ENCODE data around the gene PSORS1C1. TPM values are rescaled to one million over a fixed set of nuclear protein-coding genes. Genes with fewer than 3 reads are reported as not detected.

PSORS1C1 gene
- total and polyA plus RNA-seq, 9 donors, result 0.45 to 7.8 (median 2.3) TPM

DNA sequence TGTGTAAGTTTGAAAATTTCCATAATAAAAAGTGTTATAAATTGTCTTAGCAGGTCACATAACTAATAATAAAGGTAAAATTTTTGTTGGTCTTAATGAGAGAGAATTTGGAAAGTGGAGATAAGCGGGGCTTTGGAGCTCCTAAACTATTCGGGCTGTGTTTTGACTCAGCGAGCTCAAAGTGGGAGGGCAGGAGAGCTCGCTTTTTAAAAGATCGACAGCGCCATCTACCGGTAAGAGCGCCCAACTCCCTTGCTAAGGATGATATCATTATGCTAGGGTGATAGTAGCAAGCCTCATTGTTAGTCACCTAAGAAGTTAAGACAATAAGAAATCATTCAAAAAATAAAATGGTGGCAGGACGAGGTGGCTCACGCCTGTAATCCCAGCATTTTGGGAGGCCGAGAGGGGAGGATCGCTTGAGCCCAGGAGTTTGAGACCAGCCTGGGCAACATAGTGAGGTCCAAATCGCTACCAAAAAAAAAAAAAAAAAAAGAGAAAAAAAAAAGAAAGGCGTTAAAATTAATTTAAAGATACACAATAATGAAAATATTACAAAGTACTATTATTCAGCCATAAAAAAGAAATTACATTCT, 27.0 kb upstream of the PSORS1C1 start:
- Histone ChIP-seq H3K4me3 (no peak overlapping the region), H3K27ac (no peak overlapping the region), H3K9me3 (no peaks in the 10 kb centered on the region), H3K27me3 (no peaks in the 10 kb centered on the region), H3K4me1 (ENCODE audit: insufficient read depth) (no peaks in the 10 kb centered on the region), H3K36me3 (no peaks in the 10 kb centered on the region)
- peak; percentile 82 to 91 (median 87) for DNase-seq
- WGBS, 3 donors, result 9 to 10% (median 10%) methylated on average over 14 of the region's 14 CpGs
- intact Hi-C loops (cut with DNase I), result loop anchor here in 2 of 4 donors (10.0 kb wide), 1 partner anchor 543 kb away; no protein-coding TSS in a partner anchor
- TF ChIP-seq POLR2A (IDR thresholded peaks at IDR 0.05) (no peak), EP300 (IDR thresholded peaks at IDR 0.05) (no peak), CTCF (IDR thresholded peaks at IDR 0.05) (peak; percentile 50 to 70 (median 68))

GRCh38 chr6:31090275-31090972, 24.2 kb upstream of the PSORS1C1 start:
- Histone ChIP-seq H3K27ac (no peak overlapping the region), H3K27me3 (no peaks in the 10 kb centered on the region), H3K4me1 (ENCODE audit: insufficient read depth) (no peaks in the 10 kb centered on the region), H3K4me3 (no peak overlapping the region), H3K9me3 (no peaks in the 10 kb centered on the region), H3K36me3 (no peaks in the 10 kb centered on the region)
- DNase-seq, result no peak
- 86 to 91% (median 89%) methylated on average over 3 of the region's 3 CpGs for WGBS, 3 donors
- intact Hi-C loops (cut with DNase I), result loop anchor here in 1 of 4 donors (10.0 kb wide), 1 partner anchor 1464 kb away; no protein-coding TSS in a partner anchor
- TF ChIP-seq EP300 (IDR thresholded peaks at IDR 0.05) (no peak), POLR2A (IDR thresholded peaks at IDR 0.05) (no peak), CTCF (IDR thresholded peaks at IDR 0.05) (no peak)

DNA sequence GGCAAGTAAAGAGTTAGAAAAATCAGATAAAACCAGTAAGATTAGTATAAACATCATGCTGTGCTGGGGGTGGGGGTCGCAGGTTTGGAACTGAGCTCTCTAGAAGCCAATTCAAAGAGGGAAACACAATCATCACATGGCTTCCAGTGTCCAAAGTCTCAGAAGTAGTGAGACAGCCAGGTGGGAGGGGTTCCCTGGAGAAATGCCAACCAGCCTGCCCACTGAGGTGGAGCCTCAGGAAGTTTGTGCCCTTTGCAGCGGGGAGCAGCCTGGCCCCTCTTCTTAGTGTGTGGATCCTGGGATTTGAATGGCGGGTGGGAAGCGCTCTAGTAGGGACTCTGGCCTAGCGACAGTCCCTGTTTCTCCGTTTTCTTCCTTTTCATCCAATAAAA, 23.6 kb upstream of the PSORS1C1 start:
- intact Hi-C loops (cut with DNase I), result loop anchor here in 1 of 4 donors (10.0 kb wide), 1 partner anchor 1464 kb away; no protein-coding TSS in a partner anchor
- DNase-seq, result no peak
- Histone ChIP-seq H3K27me3 (no peaks in the 10 kb centered on the region), H3K27ac (no peak overlapping the region), H3K36me3 (no peaks in the 10 kb centered on the region), H3K9me3 (no peaks in the 10 kb centered on the region), H3K4me1 (ENCODE audit: insufficient read depth) (no peaks in the 10 kb centered on the region), H3K4me3 (no peak overlapping the region)
- 80 to 91% (median 89%) methylated on average over 6 of the region's 6 CpGs for WGBS, 3 donors
- TF ChIP-seq CTCF (IDR thresholded peaks at IDR 0.05) (no peak), POLR2A (IDR thresholded peaks at IDR 0.05) (no peak), EP300 (IDR thresholded peaks at IDR 0.05) (no peak)

GRCh38 chr6:31091680-31092079, 22.9 kb upstream of the PSORS1C1 start:
- H3K9me3 ChIP-seq, result no peaks in the 10 kb centered on the region
- no peaks in the 10 kb centered on the region for H3K27me3 ChIP-seq
- intact Hi-C loops (cut with DNase I), result loop anchor here in 1 of 4 donors (10.0 kb wide), 1 partner anchor 1463 kb away; no protein-coding TSS in a partner anchor
- WGBS, 3 donors, result 42 to 60% (median 45%) methylated on average over 3 of the region's 3 CpGs
- H3K4me3 ChIP-seq, result no peak overlapping the region
- no peaks in the 10 kb centered on the region for H3K36me3 ChIP-seq
- no peaks in the 10 kb centered on the region for H3K4me1 ChIP-seq (ENCODE audit: insufficient read depth)
- no peak for TF ChIP-seq EP300 (IDR thresholded peaks at IDR 0.05)
- TF ChIP-seq CTCF (IDR thresholded peaks at IDR 0.05), result no peak
- TF ChIP-seq POLR2A (IDR thresholded peaks at IDR 0.05), result no peak
- no peak for DNase-seq
- H3K27ac ChIP-seq, result no peak overlapping the region

Data from ovary (tissue), 9 donors.